ENCODE data around the gene NAT8L.
"Not testable (repeated sequence)": the region's sequence is repeated elsewhere in the genome, so short reads cannot be mapped to it uniquely, and the experiment has no call there.

DNA sequence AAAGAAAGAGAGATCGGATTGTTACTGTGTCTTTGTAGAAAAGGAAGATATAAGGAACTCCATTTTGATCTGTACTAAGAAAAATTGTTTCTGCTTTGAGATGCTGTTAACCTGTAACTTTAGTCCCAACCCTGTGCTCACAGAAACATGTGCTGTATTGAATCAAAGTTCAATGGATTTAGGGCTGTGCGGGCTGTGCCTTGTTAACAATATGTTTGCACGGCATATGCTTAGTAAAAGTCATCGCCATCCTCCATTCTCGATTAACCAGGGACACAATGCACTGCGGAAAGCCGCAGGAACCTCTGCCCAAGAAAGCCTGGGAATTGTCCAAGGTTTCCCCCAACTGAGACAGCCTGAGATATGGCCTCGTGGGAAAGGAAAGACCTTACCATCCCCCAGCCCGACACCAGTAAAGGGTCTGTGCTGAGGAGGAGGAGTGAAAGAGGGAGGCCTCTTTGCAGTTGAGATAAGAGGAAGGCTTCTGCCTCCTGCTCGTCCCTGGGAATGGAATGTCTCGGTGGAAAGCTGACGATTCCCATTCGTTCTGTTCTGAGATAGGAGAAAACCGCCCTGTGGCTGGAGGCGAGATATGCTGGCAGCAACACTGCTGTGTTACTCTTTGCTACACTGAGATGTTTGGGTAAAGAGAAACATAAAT is 37.6 kb upstream of the NAT8L start:
- TF ChIP-seq, protein P1, sequence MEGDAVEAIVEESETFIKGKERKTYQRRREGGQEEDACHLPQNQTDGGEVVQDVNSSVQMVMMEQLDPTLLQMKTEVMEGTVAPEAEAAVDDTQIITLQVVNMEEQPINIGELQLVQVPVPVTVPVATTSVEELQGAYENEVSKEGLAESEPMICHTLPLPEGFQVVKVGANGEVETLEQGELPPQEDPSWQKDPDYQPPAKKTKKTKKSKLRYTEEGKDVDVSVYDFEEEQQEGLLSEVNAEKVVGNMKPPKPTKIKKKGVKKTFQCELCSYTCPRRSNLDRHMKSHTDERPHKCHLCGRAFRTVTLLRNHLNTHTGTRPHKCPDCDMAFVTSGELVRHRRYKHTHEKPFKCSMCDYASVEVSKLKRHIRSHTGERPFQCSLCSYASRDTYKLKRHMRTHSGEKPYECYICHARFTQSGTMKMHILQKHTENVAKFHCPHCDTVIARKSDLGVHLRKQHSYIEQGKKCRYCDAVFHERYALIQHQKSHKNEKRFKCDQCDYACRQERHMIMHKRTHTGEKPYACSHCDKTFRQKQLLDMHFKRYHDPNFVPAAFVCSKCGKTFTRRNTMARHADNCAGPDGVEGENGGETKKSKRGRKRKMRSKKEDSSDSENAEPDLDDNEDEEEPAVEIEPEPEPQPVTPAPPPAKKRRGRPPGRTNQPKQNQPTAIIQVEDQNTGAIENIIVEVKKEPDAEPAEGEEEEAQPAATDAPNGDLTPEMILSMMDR (IDR thresholded peaks at IDR 0.05; ENCODE audit: insufficient read depth, low read length, poor library complexity, severe bottlenecking) = not testable (repeated sequence)
- not testable (repeated sequence) for TF ChIP-seq EZH2phosphoT487 (conservative IDR thresholded peaks at IDR 0.05; ENCODE audit: low read length)

All from SU-DHL-6 (cell line).